Measurements from ENCODE around the gene SCGB2B2.

The SCGB2B2 gene

GRCh38 chr19:34678085-34678412, 1.1 kb upstream of the SCGB2B2 start:
- H3K9me2 ChIP-seq (replicated peaks; ENCODE audit: insufficient read depth, low read length), result no peaks in the 10 kb centered on the region
- no peaks in the 10 kb centered on the region for H3F3A ChIP-seq (ENCODE audit: insufficient read depth)
- H3K27me3 ChIP-seq (ENCODE audit: low read length), result no peaks in the 10 kb centered on the region
- H3K27ac ChIP-seq (ENCODE audit: low read depth, low read length), result peak overlapping the region; percentile 56
- H3K9me3 ChIP-seq (ENCODE audit: insufficient read depth, low read length), result no peaks in the 10 kb centered on the region
- peak overlapping the region; percentile 54 for H3K4me2 ChIP-seq (ENCODE audit: low read depth, low read length, poor library complexity, severe bottlenecking)
- H3K79me2 ChIP-seq (ENCODE audit: insufficient read depth, low read length), result no peaks in the 10 kb centered on the region
- H3K36me3 ChIP-seq (ENCODE audit: low read length), result peaks cover 32% of the 10 kb centered on the region
- no peak for TF ChIP-seq EZH2phosphoT487 (conservative IDR thresholded peaks at IDR 0.05; ENCODE audit: low read length)
- TF ChIP-seq CTCF (IDR thresholded peaks at IDR 0.05; ENCODE audit: insufficient read depth, low read length, poor library complexity, severe bottlenecking), result no peak
- H4K20me1 ChIP-seq (ENCODE audit: low read depth, low read length), result no peaks in the 10 kb centered on the region
- peak overlapping the region; percentile 79 for H2AFZ ChIP-seq (ENCODE audit: low read depth, low read length, severe bottlenecking)
- peak overlapping the region; percentile 75 for H3K4me3 ChIP-seq (ENCODE audit: insufficient read depth, low read length, poor library complexity, severe bottlenecking)
- H3K9ac ChIP-seq (ENCODE audit: low read length), result peak overlapping the region; percentile 73

DNA sequence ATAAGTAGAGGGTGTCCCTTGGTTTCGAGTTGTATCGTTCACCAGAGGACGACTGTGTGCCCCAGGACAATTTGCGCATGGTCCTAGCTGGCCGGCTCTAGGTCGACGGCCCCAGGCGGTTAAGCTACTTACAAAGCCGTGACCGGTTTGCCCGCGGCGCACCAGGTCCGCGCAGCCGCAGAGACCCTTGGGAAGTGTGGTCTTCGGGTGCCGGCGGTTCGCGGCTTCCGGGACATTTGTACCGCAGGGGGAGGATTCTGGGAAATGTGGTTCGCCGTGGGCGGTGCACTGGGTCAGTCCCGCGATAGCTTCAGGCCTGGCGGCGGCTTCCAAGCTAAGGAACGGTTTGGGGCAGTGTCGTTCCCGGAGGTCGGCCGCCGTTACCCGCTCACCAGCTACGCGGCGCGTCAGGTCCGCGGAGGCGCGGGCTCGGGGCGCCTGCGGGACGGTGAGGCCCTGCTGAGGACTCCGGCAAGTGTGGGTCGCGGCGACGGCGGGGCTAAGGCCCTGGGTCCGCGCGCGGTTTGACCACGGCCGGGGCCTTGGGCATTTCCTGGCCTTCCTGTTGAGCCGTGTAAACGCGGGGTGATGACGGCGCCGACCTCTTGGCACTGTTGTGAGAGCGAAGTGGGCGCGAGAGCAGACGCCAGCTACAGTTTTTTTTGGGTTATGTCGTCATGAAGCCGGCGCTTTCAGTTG, 576 bp upstream of the SCGB2B2 start, which contains the start of gene ZNF302:
ZNF302 (plus strand) TSS at position 293 of the 699 bp plus-strand sequence. CDS start 1,127 bp downstream, outside the sequence.
- TF ChIP-seq CTCF (IDR thresholded peaks at IDR 0.05; ENCODE audit: insufficient read depth, low read length, poor library complexity, severe bottlenecking) (no peak), EZH2phosphoT487 (conservative IDR thresholded peaks at IDR 0.05; ENCODE audit: low read length) (no peak)
- Histone ChIP-seq H3K4me2 (ENCODE audit: low read depth, low read length, poor library complexity, severe bottlenecking) (peak within 1 kb of the TSS; percentile 54), H4K20me1 (ENCODE audit: low read depth, low read length) (no peaks in the 10 kb centered on the region), H3K27me3 (ENCODE audit: low read length) (no peaks in the 10 kb centered on the region), H3K79me2 (ENCODE audit: insufficient read depth, low read length) (no peaks in the 10 kb centered on the region), H3K4me3 (ENCODE audit: insufficient read depth, low read length, poor library complexity, severe bottlenecking) (peak within 1 kb of the TSS; percentile 75), H3K36me3 (ENCODE audit: low read length) (peaks cover 27% of the 10 kb centered on the region), H3K9ac (ENCODE audit: low read length) (peak within 1 kb of the TSS; percentile 73), H3F3A (ENCODE audit: insufficient read depth) (no peaks in the 10 kb centered on the region), H3K9me3 (ENCODE audit: insufficient read depth, low read length) (no peaks in the 10 kb centered on the region), H2AFZ (ENCODE audit: low read depth, low read length, severe bottlenecking) (peak within 1 kb of the TSS; percentile 79), H3K9me2 (replicated peaks; ENCODE audit: insufficient read depth, low read length) (no peaks in the 10 kb centered on the region), H3K27ac (ENCODE audit: low read depth, low read length) (peak within 1 kb of the TSS; percentile 56)

DNA sequence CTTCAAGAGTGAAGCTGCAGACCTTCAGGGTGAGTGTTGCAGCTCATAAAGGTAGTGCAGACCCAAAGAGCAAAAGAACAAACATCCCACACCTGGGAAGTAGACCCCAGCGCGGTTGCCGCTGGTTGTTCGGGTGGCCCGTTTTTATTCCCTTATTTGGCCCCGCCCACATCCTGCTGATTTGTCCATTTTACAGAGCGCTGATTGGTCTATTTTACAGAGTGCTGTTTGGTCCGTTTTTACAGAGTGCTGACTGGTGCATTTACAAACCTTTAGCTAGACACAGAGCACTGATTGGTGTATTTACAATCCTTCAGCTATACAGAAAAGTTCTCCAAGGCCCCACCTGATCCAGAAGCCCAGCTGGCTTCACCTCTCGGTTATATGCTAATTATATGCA, 1.0 kb downstream of the SCGB2B2 start:
- Histone ChIP-seq H3K4me2 (ENCODE audit: low read depth, low read length, poor library complexity, severe bottlenecking) (no peak overlapping the region), H2AFZ (ENCODE audit: low read depth, low read length, severe bottlenecking) (no peak overlapping the region), H3K79me2 (ENCODE audit: insufficient read depth, low read length) (no peaks in the 10 kb centered on the region), H3K9ac (ENCODE audit: low read length) (no peak overlapping the region), H3F3A (ENCODE audit: insufficient read depth) (no peaks in the 10 kb centered on the region), H3K36me3 (ENCODE audit: low read length) (peaks cover 13% of the 10 kb centered on the region), H3K27me3 (ENCODE audit: low read length) (no peaks in the 10 kb centered on the region), H4K20me1 (ENCODE audit: low read depth, low read length) (no peaks in the 10 kb centered on the region), H3K9me3 (ENCODE audit: insufficient read depth, low read length) (no peaks in the 10 kb centered on the region), H3K9me2 (replicated peaks; ENCODE audit: insufficient read depth, low read length) (no peaks in the 10 kb centered on the region), H3K4me3 (ENCODE audit: insufficient read depth, low read length, poor library complexity, severe bottlenecking) (no peak overlapping the region), H3K27ac (ENCODE audit: low read depth, low read length) (no peak overlapping the region)
- TF ChIP-seq EZH2phosphoT487 (conservative IDR thresholded peaks at IDR 0.05; ENCODE audit: low read length) (no peak), CTCF (IDR thresholded peaks at IDR 0.05; ENCODE audit: insufficient read depth, low read length, poor library complexity, severe bottlenecking) (no peak)
